ENCODE measurements around the gene SLAMF7.
"Not testable (repeated sequence)": the region's sequence is repeated elsewhere in the genome, so short reads cannot be mapped to it uniquely, and the experiment has no call there.

Gene SLAMF7

DNA sequence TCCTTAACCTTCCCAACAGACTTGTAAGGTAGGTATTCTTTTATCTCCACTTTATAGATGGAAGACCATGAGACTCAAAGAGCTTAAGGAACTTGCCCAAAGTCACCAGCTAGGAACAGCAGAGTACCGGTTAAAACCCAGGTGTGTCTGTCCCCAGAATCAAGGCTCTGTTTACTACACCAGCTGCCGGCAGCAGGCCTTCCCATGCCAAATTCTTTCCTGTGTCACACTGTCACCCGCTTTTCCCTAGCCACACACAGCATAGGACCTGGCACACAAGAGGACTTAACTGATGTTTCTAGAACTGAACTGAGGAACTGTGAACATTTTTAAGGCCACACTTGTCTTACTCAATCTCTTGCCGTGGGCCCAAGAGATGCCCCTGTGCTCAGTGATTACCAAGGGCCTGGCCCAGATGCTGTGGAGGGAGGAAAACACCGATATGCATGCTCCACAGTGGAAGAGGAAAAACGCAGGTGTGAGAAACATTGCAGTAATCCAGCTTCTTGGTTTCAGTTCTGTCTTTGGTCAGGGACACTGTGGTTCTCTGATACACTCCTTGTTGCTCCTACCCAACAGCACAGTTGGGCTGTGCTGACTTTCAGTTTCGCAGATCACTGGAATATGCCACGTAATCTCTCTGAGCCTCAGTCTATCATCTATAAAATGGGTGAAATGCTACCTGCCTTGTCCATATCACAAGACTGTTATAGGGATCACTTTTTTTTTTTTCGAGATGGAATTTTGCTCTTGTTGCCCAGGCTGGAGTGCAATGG lies 43.1 kb downstream of the SLAMF7 start:
- Histone ChIP-seq H3K4me1 (ENCODE audit: control insufficient read depth, insufficient read depth, low read length) (no peaks in the 10 kb centered on the region), H3K9me3 (ENCODE audit: control insufficient read depth, low read length) (no peaks in the 10 kb centered on the region), H3K27ac (ENCODE audit: insufficient read depth, low read depth, low read length, poor library complexity, severe bottlenecking) (no peak overlapping the region), H3K27me3 (ENCODE audit: control insufficient read depth, insufficient read depth, low read length, poor library complexity, severe bottlenecking) (no peaks in the 10 kb centered on the region), H3K36me3 (ENCODE audit: control insufficient read depth, insufficient read depth, low read length) (no peaks in the 10 kb centered on the region), H3K4me3 (ENCODE audit: insufficient read depth, low read depth, low read length) (no peak overlapping the region)
- 92 to 94% methylated on average over 9 of the region's 9 CpGs for WGBS, 2 experiments

DNA sequence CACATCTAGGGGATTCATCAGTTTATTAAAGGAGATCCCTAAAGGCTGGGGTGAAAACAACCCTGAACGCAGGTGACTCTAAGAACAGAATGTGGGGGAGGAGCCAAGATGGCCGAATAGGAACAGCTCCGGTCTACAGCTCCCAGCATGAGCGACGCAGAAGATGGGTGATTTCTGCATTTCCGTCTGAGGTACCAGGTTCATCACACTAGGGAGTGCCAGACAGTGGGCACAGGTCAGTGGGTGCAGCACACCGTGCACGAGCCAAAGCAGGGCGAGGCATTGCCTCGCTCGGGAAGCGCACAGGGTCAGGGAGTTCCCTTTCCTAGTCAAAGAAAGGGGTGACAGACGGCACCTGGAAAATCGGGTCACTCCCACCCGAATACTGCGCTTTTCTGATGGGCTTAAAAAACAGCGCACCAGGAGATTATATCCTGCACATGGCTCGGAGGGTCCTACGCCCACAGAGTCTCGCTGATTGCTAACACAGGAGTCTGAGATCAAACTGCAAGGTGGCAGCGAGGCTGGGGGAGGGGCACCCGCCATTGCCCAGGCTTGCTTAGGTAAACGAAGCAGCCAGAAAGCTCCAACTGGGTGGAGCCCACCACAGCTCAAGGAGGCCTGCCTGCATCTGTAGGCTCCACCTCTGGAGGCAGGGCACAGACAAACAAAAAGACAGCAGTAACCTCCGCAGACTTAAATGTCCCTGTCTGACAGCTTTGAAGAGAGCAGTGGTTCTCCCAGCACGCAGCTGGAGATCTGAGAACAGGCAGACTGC lies 44.1 kb downstream of the SLAMF7 start:
- WGBS, 2 experiments: 87 to 89% methylated on average over 23 of the region's 25 CpGs

DNA sequence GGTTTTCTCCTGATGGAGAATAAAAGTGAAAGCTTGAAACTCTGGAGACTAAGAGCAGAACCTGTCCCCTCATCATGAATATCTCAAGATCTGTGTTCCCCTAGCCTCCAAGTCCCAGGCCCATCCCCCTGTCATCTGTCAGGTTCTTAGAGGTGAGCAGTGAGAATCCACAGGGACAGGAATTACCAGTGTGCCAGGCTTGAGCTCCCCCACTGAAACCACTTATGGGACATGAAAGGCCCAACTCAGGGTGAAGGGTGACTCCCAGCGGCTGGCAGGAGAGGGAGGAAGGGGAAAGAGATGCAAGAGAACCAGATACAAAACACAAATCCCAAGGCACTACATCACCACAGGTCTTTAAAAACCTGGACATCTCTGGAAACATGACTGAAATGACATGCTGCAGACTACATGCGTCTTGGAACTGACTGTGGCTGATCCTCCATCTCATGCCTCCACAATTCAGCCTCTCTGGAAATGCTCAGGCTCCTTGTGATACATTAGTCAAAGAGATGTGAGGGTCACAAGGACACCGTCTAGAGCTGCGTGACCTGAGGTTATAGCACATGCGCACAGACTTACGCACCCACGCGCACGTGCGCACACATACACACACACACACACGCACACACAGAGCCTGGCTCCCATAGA lies 50.1 kb downstream of the SLAMF7 start:
- H3K9me3 ChIP-seq (ENCODE audit: control insufficient read depth, low read length): no peaks in the 10 kb centered on the region
- H3K4me1 ChIP-seq (ENCODE audit: control insufficient read depth, insufficient read depth, low read length): no peaks in the 10 kb centered on the region
- no peaks in the 10 kb centered on the region for H3K27me3 ChIP-seq (ENCODE audit: control insufficient read depth, insufficient read depth, low read length, poor library complexity, severe bottlenecking)
- H3K27ac ChIP-seq (ENCODE audit: insufficient read depth, low read depth, low read length, poor library complexity, severe bottlenecking): no peak overlapping the region
- H3K4me3 ChIP-seq (ENCODE audit: insufficient read depth, low read depth, low read length): no peak overlapping the region
- WGBS, 2 experiments: 89 to 92% methylated on average over 10 to 11 of the region's 11 CpGs
- no peaks in the 10 kb centered on the region for H3K36me3 ChIP-seq (ENCODE audit: control insufficient read depth, insufficient read depth, low read length)

More for the DNA sequence above, 44.1 kb downstream of the SLAMF7 start:
- not testable (repeated sequence) for H3K36me3 ChIP-seq (ENCODE audit: control insufficient read depth, insufficient read depth, low read length); H3K27ac ChIP-seq (ENCODE audit: insufficient read depth, low read depth, low read length, poor library complexity, severe bottlenecking); H3K4me3 ChIP-seq (ENCODE audit: insufficient read depth, low read depth, low read length); H3K4me1 ChIP-seq (ENCODE audit: control insufficient read depth, insufficient read depth, low read length); H3K27me3 ChIP-seq (ENCODE audit: control insufficient read depth, insufficient read depth, low read length, poor library complexity, severe bottlenecking); H3K9me3 ChIP-seq (ENCODE audit: control insufficient read depth, low read length)

DNA sequence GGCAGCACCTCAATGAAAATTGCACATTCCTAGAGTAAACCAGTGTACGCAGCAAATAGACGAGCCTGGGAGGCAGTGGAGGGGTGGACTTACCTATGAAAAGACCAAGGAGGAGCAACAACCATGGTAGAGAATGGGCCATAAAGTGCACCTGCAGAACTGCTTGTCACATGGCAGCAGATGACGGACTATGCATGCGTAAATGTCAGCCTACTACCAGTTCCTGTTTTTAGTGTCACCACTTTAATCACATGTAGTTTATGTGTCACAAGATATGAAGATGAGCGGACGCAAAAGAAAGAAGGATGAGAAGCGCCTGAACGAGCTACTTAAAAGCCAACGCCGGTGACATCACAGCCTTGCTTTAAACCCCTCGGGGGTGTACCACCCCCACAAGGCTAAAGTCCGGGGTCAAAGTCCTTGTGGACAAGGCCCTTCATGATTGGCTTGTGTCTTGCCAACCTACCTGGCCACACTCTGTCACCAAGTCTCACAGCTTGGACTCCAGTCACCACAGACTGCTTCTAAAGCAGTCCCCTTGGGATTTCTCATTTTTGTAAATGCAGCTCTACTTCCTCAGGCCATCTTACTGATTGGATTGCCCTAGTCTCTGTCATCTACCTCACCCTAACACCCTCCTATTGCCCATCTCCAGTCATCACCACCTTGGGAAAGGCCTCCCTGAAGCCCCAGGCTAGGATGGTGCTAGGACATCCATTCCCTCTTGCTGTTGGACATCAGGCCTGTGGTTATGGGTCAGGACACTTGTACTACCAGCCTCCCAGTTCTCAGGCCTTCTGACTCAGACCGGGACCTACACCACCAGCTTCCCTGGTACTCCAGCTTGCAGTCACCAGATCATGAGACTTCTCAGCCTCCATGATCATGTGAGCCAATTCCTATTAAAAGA lies 50.9 kb downstream of the SLAMF7 start:
- Histone ChIP-seq H3K4me3 (ENCODE audit: insufficient read depth, low read depth, low read length) (no peak overlapping the region), H3K9me3 (ENCODE audit: control insufficient read depth, low read length) (no peaks in the 10 kb centered on the region), H3K27me3 (ENCODE audit: control insufficient read depth, insufficient read depth, low read length, poor library complexity, severe bottlenecking) (no peaks in the 10 kb centered on the region), H3K36me3 (ENCODE audit: control insufficient read depth, insufficient read depth, low read length) (no peaks in the 10 kb centered on the region), H3K4me1 (ENCODE audit: control insufficient read depth, insufficient read depth, low read length) (no peaks in the 10 kb centered on the region), H3K27ac (ENCODE audit: insufficient read depth, low read depth, low read length, poor library complexity, severe bottlenecking) (no peak overlapping the region)
- 92 to 94% methylated on average over 13 of the region's 13 CpGs for WGBS, 2 experiments

DNA sequence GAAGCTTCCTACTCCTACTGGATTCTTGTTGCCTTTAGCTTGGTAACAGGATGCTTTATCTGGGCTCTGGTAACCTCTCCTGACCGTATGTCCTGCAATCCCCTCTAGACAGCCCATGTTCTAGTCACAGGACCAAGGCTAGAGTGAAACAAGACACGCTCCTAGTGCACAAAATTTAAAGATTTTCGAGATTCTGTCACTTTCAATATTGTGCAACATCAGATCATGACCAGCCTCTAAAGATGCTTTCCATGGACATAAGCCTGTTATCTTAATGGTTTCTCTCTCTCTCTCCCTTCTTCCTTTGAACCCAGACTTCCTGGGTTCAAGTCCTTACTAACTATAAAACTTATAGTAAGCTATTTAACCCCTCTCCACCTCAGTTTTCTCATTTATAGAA lies 55.3 kb downstream of the SLAMF7 start:
- H3K4me3 ChIP-seq (ENCODE audit: insufficient read depth, low read depth, low read length): no peak overlapping the region
- no peak overlapping the region for H3K27ac ChIP-seq (ENCODE audit: insufficient read depth, low read depth, low read length, poor library complexity, severe bottlenecking)
- H3K4me1 ChIP-seq (ENCODE audit: control insufficient read depth, insufficient read depth, low read length): no peaks in the 10 kb centered on the region
- H3K9me3 ChIP-seq (ENCODE audit: control insufficient read depth, low read length): no peaks in the 10 kb centered on the region
- no peaks in the 10 kb centered on the region for H3K36me3 ChIP-seq (ENCODE audit: control insufficient read depth, insufficient read depth, low read length)
- H3K27me3 ChIP-seq (ENCODE audit: control insufficient read depth, insufficient read depth, low read length, poor library complexity, severe bottlenecking): no peaks in the 10 kb centered on the region
- 60% methylated on average over 3 of the region's 3 CpGs for WGBS, 2 experiments

DNA sequence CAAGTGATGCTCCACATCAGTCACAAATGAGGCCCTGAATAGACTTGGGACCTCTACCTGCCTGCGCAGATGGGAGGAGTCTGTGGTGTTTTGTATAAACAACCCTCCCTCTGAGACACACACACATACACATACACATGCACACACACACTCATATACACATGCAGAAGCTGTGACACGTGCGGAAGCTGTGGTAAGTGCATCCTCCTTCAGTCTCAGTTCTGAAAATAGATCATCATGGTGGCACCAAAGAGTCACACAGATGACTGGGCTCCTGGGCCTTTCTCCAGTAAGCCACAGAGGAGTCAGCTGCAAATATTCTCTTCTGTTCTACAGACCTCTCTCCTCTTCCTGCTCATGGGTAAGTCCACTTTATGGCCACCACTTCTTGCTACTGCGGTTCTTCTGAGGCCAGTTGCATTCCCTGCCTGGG lies 56.9 kb downstream of the SLAMF7 start, which contains the start of gene LY9:
Gene LY9, plus strand, starts transcription at position 224 of the 433 bp plus-strand sequence. Its CDS starts 14 bp downstream, at position 238.
- Histone ChIP-seq H3K4me1 (ENCODE audit: control insufficient read depth, insufficient read depth, low read length) (no peaks in the 10 kb centered on the region), H3K27ac (ENCODE audit: insufficient read depth, low read depth, low read length, poor library complexity, severe bottlenecking) (no peak within 1 kb of the TSS), H3K9me3 (ENCODE audit: control insufficient read depth, low read length) (no peaks in the 10 kb centered on the region), H3K27me3 (ENCODE audit: control insufficient read depth, insufficient read depth, low read length, poor library complexity, severe bottlenecking) (no peaks in the 10 kb centered on the region), H3K4me3 (ENCODE audit: insufficient read depth, low read depth, low read length) (no peak within 1 kb of the TSS), H3K36me3 (ENCODE audit: control insufficient read depth, insufficient read depth, low read length) (no peaks in the 10 kb centered on the region)
- WGBS, 2 experiments: 92 to 97% methylated on average over 3 to 4 of the region's 4 CpGs

DNA sequence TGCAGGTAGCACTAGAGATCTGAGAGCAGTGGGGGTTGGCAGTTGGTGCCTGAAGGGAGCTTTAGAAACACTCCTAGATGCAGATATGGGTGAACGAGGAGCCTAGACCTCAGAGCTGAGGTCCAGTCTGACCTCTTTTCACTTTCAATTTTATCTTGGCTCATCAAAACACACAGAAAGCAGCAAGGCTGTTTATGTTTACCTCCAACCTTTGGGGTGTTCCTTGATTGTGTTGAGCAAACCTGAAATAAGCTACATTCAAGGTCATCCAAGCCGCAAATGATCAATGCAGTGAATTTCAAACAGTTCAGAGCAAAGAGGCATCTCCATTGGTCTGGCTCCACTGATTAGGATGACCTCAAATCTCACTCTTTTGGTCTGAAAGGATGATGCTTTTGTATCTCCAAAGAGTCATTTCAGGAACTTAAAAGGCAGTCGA lies 58.2 kb downstream of the SLAMF7 start:
- no peaks in the 10 kb centered on the region for H3K36me3 ChIP-seq (ENCODE audit: control insufficient read depth, insufficient read depth, low read length)
- H3K27me3 ChIP-seq (ENCODE audit: control insufficient read depth, insufficient read depth, low read length, poor library complexity, severe bottlenecking): no peaks in the 10 kb centered on the region
- no peak overlapping the region for H3K4me3 ChIP-seq (ENCODE audit: insufficient read depth, low read depth, low read length)
- no peaks in the 10 kb centered on the region for H3K9me3 ChIP-seq (ENCODE audit: control insufficient read depth, low read length)
- H3K27ac ChIP-seq (ENCODE audit: insufficient read depth, low read depth, low read length, poor library complexity, severe bottlenecking): no peak overlapping the region
- no peaks in the 10 kb centered on the region for H3K4me1 ChIP-seq (ENCODE audit: control insufficient read depth, insufficient read depth, low read length)
- WGBS, 2 experiments: 63 to 65% methylated on average over 3 of the region's 3 CpGs

DNA sequence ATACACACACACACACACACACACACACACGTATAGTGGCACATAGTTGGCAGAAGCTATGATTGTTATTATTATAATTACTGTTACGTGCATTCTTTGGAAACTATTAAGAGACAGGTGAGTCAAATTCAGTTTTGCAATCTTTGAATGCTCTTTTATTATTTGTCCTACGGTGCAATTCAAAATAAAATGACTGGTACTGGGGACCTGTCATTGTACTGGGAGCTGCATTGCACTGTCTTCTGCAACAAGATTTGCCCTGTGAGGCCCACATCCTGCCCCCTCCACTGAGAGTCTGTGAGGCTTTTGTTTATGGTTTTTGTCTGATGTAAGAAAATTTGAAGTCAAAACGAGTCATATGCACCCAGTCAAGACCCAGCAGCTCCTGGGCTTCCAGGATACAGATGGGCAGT lies 58.8 kb downstream of the SLAMF7 start:
- Histone ChIP-seq H3K27ac (ENCODE audit: insufficient read depth, low read depth, low read length, poor library complexity, severe bottlenecking) (no peak overlapping the region), H3K27me3 (ENCODE audit: control insufficient read depth, insufficient read depth, low read length, poor library complexity, severe bottlenecking) (no peaks in the 10 kb centered on the region), H3K9me3 (ENCODE audit: control insufficient read depth, low read length) (no peaks in the 10 kb centered on the region), H3K4me1 (ENCODE audit: control insufficient read depth, insufficient read depth, low read length) (no peaks in the 10 kb centered on the region), H3K4me3 (ENCODE audit: insufficient read depth, low read depth, low read length) (no peak overlapping the region), H3K36me3 (ENCODE audit: control insufficient read depth, insufficient read depth, low read length) (no peaks in the 10 kb centered on the region)
- 48 to 59% methylated on average over 3 of the region's 4 CpGs for WGBS, 2 experiments

DNA sequence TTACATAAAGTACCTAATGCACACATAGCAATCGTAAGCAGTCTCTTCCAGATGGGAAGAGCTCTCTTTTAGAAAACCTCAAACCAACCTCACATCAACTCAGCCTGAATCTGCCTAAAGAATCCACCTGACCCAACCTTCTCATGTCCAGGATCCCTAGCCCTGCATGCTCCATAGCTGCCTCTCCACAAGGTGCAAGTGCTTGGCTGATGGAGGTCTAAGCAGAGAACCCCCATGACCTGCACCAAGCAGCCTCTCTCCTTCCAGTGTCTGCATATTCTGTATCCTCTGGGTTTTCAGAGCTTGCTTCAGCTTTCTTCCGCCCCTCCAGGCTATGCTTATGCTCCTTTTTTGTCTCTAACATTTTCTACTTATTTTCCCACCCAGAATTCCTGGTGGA lies 59.4 kb downstream of the SLAMF7 start:
- no peak overlapping the region for H3K4me3 ChIP-seq (ENCODE audit: insufficient read depth, low read depth, low read length)
- no peak overlapping the region for H3K27ac ChIP-seq (ENCODE audit: insufficient read depth, low read depth, low read length, poor library complexity, severe bottlenecking)
- no peaks in the 10 kb centered on the region for H3K4me1 ChIP-seq (ENCODE audit: control insufficient read depth, insufficient read depth, low read length)
- 87 to 96% methylated on average over 2 of the region's 2 CpGs for WGBS, 2 experiments
- no peaks in the 10 kb centered on the region for H3K36me3 ChIP-seq (ENCODE audit: control insufficient read depth, insufficient read depth, low read length)
- no peaks in the 10 kb centered on the region for H3K9me3 ChIP-seq (ENCODE audit: control insufficient read depth, low read length)
- no peaks in the 10 kb centered on the region for H3K27me3 ChIP-seq (ENCODE audit: control insufficient read depth, insufficient read depth, low read length, poor library complexity, severe bottlenecking)

All from ectodermal cell (in vitro differentiated cells).